COLO668 (cell line): Measurements from ENCODE around the gene SH3BP5.

Experiments used
- DNase-seq: peaks from one replicate; lab custom pipeline; 2025; ENCODE audit not compliant: unreplicated experiment; lab: John Stamatoyannopoulos, UW

Gene SH3BP5

GRCh38 chr3:15206662-15207576 is 125.5 kb downstream of the SH3BP5 start:
- no peak for DNase-seq

- DNase-seq, result no peak
Observed at GRCh38 chr3:15205934-15206661, 126.3 kb downstream of the SH3BP5 start, which contains the start of gene CAPN7. Gene CAPN7, plus strand, starts transcription at chr3:15206246. Its CDS starts 250 bp downstream, at chr3:15206496.

- no peak for DNase-seq
Observed at GRCh38 chr3:15205482-15205933, 126.9 kb downstream of the SH3BP5 start.
